Glomerular visceral epithelial cell (primary cell): ENCODE data around the gene CHMP3.
"Not testable (repeated sequence)": the region's sequence is repeated elsewhere in the genome, so short reads cannot be mapped to it uniquely, and the experiment has no call there.

Experiments used
- DNase-seq: peaks from one replicate; pipeline ENCODE4 v3.0.0-alpha.2; 2016; ENCODE audit errors: extremely low spot score

Gene CHMP3

DNA sequence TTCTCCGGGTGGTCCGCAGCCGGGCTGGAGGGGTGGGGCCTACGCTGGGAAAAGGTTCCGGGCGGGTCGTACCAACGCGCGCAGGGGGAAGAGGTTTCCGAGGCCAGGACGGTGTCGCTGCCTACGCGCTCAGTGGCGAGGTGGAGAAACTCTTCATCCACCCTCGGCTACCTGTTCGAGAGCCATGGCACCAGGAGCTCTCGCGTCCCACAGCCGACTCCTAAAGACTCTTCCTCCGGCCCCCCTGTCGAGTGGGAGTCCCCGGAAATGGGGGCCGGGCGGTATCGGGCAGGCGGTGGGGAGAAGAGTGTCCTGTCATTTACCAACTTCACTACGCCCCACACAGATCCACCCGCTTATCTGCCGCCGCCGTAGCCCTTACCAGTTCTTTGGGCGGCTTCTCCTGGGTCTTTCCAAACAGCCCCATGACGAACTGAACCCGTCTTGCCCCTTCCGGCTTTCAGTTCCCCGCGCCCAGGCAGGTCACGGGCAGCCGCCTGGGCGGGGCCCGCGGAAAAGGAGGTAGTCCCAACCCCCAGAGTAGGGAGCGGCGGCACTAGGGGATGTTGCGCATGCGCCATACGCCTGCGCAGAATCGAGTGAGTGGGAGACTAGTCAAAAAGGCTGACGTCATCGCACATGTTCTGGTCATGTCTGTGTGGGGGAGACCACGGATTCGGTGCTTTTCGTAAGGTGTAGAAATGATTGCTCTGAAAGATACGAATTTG lies at the start of gene CHMP3:
Gene CHMP3, minus strand, starts transcription at position 522 of the 728 bp plus-strand sequence. Its CDS starts 95 bp downstream, at position 427.
- DNase-seq = peak; percentile 96

DNA sequence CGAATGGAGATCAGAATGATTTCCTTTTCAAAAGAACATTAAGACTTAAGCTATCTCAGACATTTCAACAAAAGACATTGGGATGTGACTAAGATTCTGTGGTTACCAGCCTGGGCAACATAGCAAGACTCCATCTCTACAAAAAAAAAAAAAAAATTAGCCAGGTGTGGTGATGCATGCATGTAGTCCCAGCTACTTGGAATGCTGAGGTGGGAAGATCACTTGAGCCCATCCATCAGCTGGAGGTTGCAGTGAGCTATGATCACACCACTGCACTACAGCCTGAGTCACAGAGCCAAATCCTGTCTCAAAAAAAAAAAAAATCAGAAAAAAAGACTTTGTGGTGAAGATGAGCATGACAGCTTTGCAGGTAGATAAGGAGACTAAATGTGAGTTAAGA lies 47.6 kb upstream of the CHMP3 start:
- no peak for DNase-seq

DNA sequence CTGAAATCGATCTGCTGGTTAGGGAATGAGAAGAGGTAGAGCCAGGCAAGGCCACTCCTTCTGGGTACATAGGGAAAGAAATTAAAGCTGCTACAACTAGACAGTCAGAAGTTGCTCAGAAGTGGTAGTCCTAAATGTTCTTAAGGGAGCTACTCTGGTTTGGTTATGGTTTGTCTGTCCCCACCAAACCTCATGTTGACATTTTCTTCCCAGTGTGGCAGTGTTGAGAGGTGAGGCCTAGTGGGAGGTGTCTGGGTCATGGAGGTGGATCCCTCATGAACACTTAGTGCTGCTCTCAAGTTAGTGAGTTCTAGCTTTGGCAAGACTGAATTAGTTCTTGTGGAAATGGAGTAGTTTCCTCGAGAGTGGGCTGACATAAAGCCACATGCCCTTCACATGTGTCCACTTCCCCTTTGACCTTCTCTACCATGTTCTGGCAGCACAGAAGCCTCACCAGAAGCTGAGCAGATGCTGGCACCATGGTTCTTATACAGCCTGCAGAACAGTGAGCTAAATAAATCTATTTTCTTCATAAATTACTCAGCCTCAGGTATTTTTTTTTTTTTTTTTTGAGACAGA lies 45.7 kb upstream of the CHMP3 start:
- no peak for DNase-seq

DNA sequence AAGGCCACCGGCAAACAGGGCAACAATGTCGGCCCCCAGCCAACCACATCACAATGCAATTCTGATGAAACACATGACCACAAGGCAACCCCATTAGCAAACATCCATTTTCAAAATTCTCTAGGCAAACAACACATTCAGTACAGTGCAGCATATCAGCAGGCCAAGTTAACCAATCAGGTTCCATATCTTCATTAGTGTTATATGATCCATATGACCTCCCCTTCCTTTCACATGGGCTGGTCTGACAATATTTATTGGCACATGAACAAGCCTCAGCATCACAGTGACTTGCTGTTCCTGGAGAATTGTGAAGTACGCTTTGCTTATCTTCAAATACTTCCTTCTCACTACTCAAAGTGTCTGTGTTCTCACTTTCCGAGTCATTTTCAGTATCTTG lies 40.7 kb upstream of the CHMP3 start:
- no peak for DNase-seq

DNA sequence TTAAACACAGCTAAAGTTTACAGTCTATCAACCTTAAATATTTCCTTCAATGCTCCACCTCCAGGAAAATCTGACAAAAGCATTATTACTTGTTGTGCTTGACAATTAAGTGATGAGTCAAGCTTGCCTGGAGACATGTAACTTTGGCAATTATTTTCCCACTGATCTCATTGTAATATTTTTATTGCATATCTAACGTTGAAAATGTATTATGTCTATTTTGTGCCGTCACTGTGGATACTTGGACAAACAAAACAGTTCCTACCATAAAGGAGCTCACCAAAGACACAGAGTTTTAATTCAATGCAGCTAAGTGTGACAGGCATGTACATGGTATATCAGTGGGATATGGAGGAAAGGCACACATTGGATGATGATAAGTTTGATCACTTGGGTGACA lies 35.7 kb upstream of the CHMP3 start:
- DNase-seq = no peak

DNA sequence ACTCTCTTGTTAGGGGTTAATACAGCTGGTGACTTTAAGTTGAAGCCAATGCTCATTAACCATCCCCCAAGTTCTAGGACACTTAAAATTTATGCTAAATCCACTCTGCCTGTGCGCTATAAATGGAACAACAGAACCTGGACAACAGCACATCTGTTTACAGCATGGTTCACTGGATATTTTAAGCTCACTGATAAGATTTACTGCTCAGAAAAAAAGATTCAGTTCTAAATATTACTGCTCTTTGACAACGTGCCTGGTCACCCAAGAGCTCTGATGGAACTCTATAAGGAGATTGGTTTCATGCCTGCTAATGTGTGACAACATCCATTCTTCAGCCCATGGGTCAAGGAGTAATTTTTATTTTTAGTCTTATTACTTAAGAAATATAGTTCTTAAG lies 32.9 kb upstream of the CHMP3 start:
- DNase-seq = no peak

DNA sequence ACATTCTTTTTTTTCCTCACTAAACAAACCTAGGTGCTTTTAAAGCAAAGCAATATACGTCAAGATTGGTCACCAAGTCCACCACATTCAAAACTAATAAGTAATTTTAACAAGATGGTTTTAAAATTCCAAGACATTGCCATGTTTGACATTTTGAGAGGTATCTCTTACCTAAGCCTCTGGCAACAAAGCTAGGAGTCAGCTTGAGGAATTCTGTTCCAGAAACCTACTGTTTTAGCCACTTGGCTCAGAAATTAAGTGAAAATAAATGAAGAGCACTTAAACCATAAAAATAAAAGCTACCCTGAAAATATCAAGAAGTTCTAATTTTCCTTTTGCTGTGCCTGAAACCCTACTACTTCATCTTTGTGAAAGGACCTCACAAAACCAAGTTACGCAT lies 30.0 kb upstream of the CHMP3 start:
- DNase-seq = no peak

DNA sequence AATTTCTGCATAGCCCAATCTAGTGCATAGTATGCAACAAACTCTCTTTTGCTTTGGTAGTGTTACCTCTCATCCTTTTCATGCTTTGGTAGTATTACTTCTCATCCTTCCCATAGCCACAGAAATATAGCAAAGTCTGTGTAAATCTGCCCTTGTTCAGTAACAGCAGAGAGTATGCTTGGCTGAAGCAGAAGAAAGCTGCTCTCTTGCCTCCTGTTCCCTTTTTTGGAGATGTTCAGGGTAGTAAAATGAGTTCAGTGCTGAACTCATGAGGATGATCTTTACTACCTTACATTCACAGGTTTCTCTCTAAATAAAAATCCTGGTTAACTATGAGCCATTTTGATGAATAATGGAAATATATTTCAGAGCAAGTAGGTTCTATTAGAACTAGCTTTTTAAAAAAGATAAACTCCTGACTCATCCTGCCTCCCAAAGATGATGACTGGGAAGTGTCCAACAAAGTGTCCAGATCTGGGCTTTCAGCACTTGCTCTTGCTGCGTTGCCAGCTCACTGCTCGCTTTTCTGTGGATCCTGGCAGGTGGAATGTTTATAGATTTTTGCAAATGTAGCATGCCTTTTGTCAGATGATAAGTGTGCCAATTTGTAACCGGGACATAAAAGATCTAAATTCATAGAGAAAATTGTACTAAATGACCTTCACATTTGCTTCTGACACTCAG lies 29.4 kb upstream of the CHMP3 start:
- no peak for DNase-seq

DNA sequence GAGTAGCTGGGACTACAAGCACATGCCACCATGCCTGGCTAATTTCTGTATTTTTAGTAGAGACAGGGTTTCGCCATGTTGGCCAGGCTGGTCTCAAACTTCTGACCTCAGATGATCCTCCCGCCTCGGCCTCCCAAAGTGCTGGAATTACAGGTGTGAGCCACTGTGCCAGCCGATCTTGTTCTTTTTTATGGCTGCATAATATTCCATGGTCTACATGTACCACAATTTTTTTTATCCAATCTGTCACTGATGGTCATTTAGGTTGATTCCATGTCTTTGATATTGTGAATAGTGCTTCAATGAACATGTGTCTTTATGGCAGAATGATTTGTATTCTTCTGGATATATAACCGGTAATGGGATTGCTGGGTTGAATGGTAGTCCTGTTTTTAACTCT lies 26.5 kb upstream of the CHMP3 start:
- not testable (repeated sequence) for DNase-seq

DNA sequence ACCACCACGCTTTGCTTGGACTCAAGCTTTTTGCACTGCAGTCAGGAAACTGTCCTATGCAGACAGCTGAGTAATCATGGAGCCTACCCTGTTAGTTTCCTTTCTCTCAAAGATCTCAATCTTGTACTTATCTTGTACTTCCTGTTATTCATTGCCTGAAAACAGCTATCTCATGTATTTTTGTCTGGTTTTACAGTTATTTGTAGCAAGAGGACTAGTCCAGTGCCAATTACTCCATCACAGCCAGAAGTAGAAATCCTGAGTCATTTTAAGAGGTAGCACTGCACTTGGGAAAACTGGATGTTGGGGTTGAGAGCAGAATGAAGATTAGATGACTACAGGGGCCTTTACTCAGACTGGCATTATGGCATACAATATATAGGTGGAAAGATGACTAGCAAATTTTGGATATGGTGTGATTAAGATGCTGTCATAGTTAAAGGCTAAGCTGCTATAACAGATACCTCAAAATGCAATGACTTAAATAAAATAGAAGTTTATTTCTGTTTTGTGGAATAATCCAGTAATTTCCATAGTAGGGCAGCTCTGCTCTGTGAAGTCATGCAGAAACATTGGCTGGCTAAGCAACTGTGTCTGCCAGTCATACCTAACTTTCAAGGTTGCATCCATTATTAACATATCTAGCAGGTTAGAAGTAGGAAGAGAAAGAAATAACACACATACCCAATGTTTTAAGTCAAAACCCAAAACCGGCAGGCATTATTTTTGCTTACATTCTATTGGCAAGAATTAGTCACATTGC lies 21.1 kb upstream of the CHMP3 start:
- no peak for DNase-seq

DNA sequence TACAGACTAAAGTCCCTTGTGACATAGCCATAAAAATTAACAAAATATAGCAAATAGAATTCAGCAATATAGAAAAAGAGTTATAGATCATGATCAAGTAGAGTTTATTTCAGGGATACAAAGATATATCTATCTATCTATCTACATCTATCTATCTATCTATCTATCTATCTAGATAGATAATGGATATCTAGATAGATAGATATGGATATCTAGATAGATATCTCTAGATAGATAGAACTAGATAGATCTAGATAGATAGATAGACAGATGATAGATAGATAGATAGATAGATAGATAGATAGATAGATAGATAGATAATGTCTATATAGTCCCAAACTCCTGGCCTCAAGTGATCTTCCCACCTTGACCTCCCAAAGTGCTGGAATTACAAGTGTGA lies 17.3 kb upstream of the CHMP3 start:
- no peak for DNase-seq

DNA sequence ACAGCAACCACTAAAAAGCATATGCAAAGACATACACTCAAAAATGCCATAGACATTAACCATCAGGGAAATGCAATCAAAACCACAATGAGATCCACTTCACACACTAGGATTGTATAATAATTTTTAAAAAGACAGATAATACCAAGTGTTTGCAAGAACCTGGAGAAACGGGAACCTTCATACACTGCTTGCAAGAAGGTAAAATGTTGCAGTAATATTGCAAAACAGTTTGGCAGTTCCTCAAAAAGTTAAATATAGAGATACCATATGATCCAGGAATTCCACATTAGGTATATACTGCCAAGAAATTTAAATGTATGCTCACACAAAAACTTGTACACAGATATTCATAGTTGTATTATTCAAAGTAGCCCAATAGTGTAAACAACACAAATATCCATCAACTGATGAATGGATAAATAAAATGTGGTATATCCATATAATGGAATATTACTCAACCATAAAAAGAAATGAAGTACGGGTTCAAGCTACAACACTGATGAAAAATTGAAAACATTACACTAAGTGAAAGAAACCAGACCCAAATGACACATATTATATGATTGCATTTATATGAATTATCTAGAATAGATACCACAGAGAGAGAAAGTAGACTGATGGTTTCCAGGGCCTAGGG lies 14.7 kb upstream of the CHMP3 start:
- DNase-seq = no peak

DNA sequence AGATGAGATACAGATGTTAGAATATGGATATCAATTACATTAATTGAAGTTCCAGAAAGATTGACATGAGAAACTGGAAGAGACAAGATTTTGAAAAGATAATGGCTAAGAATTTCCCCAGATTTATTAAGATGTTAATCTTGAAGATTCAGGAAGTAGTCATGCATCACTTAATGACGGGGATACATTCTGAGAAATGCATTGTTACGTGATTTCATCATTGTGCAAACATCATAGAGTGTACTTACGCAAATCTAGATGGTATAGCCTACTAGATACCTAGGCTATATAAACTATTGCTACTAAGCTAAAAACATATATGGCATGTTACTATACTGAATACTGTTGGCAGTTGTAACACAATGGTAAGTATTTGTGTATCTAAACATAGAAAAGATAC lies 6.8 kb upstream of the CHMP3 start:
- DNase-seq = no peak

DNA sequence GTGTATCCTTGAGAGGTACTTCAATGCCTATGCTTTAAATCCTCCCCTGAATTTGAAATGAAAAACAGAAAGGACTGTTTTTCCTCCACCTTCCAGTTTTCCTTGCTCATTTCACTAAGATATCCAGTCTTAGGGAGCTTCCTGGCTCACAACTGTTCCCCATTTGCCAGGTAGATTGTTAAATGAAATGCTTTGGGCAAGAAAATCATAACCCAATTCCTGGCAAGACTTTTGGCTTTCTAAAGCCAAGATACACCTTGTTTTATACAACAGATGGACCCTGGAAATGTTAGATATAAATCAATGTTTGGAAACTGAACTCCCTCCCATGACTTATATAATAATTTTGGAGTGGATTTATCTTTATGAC lies 3.6 kb upstream of the CHMP3 start:
- no peak for DNase-seq

DNA sequence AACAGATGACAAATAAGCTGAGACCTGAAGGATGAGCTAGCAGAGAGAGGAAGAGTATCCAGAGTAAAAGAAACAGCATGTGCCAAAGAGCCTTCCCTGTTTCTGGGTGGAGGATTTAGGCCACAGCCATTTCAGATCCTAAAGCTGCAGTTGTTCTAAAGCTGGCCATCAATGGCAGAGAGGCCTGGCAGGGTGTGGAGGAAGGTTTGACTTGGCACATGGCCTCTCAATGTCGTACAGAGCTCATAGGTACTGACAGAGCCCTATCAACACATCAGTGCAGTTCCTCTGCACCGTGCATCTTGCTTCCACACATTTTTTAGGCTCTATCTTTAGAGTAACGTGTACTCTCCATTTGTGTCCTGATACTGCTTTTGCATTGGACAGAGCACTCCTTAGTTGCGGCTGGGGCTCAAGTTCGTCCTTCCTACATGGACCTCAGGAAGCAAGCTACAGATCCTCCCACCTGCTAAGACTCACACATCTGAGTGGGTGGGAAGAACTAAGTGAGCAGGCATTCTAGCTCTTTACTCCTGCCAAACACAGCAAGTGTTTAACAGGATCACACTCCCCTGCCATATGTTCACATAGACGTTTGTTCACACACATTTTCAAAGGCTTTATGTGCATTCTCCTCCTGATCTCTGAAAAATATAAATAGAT lies 3.0 kb upstream of the CHMP3 start:
- no peak for DNase-seq

DNA sequence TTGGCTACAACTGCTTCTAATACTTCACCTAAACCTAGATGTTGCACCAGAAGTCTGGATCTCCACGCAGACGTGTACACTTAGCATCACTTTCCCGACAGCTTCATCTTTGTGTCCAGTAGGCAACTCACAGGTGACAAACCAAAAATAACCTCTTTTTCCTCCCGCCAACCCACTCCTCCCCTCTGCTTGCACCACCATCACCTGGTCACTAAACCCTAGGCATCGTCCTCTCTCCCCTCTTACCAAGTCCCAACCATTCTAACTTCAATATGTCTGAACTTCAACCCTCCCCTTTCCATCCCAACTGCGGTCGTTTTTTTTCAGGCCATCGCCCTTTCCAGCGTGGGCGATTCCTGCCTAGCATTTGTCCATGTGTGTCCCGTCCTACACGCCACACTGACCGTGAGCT lies 413 bp upstream of the CHMP3 start:
- DNase-seq = no peak

DNA sequence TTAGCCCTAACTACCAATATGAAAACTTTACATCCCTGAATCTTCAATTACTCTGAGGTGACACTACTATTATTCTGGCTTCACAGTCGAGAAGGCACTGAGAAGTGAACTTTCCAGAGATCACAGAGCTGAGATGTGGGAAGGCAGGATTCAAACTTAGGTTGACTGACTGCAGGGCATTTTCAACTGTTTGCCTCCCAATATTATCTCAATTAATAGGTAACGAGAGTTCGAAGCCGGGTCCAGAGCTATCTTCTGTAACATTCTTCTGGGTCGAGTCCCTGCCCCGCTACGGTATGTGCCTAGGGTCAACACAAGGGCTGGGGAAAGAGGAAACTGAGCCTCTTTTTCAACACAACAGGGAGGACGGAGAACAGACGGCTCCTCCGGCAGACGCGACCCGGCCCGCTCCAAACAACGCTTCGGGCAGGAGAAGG lies 740 bp downstream of the CHMP3 start:
- no peak for DNase-seq

DNA sequence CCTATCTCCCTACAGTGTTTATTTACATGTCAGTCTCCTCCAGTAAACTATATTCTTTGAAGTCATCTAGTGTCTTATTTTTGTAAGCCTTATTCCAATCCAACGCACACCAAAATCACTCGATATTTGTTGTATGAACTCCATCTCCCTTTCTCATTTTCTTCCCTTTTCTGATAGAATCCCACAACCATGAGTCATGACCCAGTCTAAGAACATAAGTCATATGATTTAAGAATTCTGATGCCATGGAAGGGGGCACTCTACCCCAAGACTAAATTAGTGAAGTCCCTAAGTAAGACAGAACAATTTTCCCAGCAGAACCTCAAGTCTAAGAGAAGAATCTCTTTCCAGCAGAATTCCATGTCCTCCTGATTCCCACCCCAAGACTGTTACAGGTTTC lies 5.4 kb downstream of the CHMP3 start:
- DNase-seq = no peak

DNA sequence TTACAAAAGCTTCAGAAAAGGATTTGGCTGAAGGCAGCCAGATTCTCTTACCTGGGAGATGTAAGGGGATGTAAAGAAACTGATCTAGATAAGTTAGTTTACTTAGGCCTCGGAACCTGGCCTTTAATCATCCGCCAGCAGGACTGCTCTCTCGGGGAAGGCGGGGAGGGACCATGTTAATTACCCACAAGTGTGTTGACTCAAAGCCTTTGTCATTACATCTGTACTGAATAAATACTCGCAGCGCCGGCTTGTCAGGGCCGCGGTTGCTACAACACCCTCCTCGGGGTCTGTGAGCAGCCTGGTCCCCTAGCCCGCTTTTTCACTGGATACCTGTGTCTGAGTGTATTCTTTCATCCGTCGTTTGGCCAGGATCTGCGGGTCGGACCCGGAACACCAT lies 6.7 kb downstream of the CHMP3 start:
- DNase-seq = no peak

DNA sequence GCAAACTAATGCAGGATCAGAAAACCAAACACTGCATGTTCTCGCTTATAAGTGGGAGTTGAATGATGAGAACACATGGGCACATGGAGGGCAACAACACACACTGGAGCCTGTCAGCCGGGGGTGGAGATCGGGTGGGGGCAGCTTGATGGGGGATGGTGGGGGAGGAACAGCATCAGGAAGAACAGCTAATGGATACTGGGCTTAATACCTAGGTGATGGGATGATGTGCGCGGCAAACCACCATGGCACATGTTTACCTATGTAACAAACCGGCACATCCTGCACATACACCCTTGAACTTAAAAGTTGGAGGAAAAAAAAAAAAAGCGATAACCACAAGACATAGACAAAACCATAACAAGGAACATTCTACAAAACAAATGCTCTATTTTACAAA lies 10.4 kb downstream of the CHMP3 start:
- DNase-seq = no peak

DNA sequence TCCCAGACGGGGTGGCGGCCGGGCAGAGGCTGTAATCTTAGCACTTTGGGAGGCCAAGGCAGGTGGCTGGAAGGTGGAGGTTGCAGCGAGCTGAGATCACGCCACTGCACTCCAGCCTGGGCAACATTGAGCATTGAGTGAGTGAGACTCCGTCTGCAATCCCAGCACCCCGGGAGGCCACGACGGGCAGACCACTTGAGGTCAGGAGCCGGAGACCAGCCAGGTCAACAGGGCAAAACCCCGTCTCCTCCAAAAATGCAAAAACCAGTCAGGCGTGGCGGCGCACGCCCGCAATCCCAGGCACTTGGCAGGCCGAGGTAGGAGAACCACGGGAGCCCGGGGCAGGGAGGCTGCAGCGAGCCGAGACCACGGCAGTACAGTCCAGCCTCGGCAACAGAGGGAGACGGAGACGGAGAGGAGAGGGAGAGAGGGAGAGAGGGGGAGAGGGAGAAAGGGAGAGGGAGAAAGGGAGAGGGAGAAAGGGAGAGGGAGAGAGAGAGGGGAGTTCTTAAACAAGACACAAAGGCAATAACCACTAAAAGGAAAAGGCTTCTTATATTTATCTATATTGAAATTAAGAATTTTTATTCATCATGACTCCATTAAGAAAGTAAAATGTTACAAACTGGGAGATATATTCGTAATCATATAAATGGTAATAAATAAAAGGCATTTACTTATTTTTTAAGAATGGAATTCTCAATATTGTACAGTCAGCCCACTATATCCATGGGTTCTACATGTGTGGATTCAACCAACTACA lies 13.1 kb downstream of the CHMP3 start:
- not testable (repeated sequence) for DNase-seq
